Common myeloid progenitor, CD34-positive (primary cell): Measurements from ENCODE around the gene TRABD.
A peak's percentile ranks its signal among the peaks of the same experiment; 100 is the strongest.

Experiments
- CTCF ChIA-PET: fragments of 350-600 bp; sonication (Branson Sonifier 250); formaldehyde crosslinking; loops from one replicate; lab custom pipeline; 2021; ENCODE audit warnings: antibody characterized with exemption; lab: Charles Lee
- POLR2A ChIA-PET: fragments of 350-600 bp; sonication (Branson Sonifier 250); formaldehyde crosslinking; loops from one replicate; lab custom pipeline; 2021; ENCODE audit warnings: antibody characterized with exemption; lab: Charles Lee
- DNase-seq, 3 donors: peaks; one replicate each; pipeline versions ENCODE4 v3.0.0 to v3.0.0-alpha.2; 2013
- H3K27ac ChIP-seq, 2 experiments: 1 replicate in 1 of 2; 2 replicates in 1 of 2; pipeline ENCODE4 v1.7.0; 2013; ENCODE audit warnings: inconsistent platforms in 2 of 2, low read length in 2 of 2, mild to moderate bottlenecking in 2 of 2, low read depth in 1 of 2, moderate library complexity in 1 of 2; ENCODE audit not compliant: severe bottlenecking in 2 of 2, insufficient read depth in 1 of 2, poor library complexity in 1 of 2
- H3K27me3 ChIP-seq, 5 experiments: replicated peaks in 2 of 5; 1 replicate in 3 of 5; 2 replicates in 2 of 5; pipeline versions ENCODE4 v1.6.1 to v1.7.0; 2013; ENCODE audit warnings: low read length in 4 of 5, mild to moderate bottlenecking in 2 of 5, moderate library complexity in 2 of 5, inconsistent platforms in 1 of 5; ENCODE audit not compliant: insufficient read depth in 5 of 5, control insufficient read depth in 4 of 5
- H3K36me3 ChIP-seq, 4 experiments: 1 replicate in 2 of 4; 2 replicates in 2 of 4; pipeline versions ENCODE4 v1.6.1 to v1.7.0; 2013; ENCODE audit warnings: low read length in 3 of 4, control low read depth in 1 of 4, mild to moderate bottlenecking in 1 of 4; ENCODE audit not compliant: control insufficient read depth in 4 of 4, insufficient read depth in 4 of 4
- H3K4me1 ChIP-seq, 4 experiments: 1 replicate in 3 of 4; 2 replicates in 1 of 4; pipeline versions ENCODE4 v1.6.1 to v1.7.1; 2013; ENCODE audit warnings: low read length in 3 of 4, mild to moderate bottlenecking in 3 of 4, control low read depth in 1 of 4, inconsistent platforms in 1 of 4, moderate library complexity in 1 of 4; ENCODE audit not compliant: control insufficient read depth in 4 of 4, insufficient read depth in 4 of 4; ENCODE audit errors: control extremely low read depth in 1 of 4
- H3K4me3 ChIP-seq, 7 experiments: 1 replicate in 4 of 7; 2 replicates in 3 of 7; pipeline versions ENCODE4 v1.5.1 to v1.7.0; 2013; ENCODE audit warnings: mild to moderate bottlenecking in 7 of 7, low read length in 6 of 7, moderate library complexity in 6 of 7, inconsistent platforms in 2 of 7, low read depth in 2 of 7, control low read depth in 1 of 7; ENCODE audit not compliant: insufficient read depth in 4 of 7, control insufficient read depth in 1 of 7; ENCODE audit errors: extremely low read depth in 1 of 7
- H3K9me3 ChIP-seq, 5 experiments: 1 replicate in 4 of 5; 2 replicates in 1 of 5; pipeline versions ENCODE4 v1.6.1 to v1.7.1; 2013; ENCODE audit warnings: low read length in 4 of 5, mild to moderate bottlenecking in 2 of 5, inconsistent platforms in 1 of 5, low read depth in 1 of 5, moderate library complexity in 1 of 5; ENCODE audit not compliant: control insufficient read depth in 4 of 5, insufficient read depth in 2 of 5; ENCODE audit errors: control extremely low read depth in 1 of 5
- whole genome bisulfite sequencing: methylation state at CpG from one replicate; pipeline ENCODE4 v1.1.5; 2013; ENCODE audit not compliant: insufficient coverage; 5-methylcytosine and 5-hydroxymethylcytosine counted together

Gene TRABD

DNA sequence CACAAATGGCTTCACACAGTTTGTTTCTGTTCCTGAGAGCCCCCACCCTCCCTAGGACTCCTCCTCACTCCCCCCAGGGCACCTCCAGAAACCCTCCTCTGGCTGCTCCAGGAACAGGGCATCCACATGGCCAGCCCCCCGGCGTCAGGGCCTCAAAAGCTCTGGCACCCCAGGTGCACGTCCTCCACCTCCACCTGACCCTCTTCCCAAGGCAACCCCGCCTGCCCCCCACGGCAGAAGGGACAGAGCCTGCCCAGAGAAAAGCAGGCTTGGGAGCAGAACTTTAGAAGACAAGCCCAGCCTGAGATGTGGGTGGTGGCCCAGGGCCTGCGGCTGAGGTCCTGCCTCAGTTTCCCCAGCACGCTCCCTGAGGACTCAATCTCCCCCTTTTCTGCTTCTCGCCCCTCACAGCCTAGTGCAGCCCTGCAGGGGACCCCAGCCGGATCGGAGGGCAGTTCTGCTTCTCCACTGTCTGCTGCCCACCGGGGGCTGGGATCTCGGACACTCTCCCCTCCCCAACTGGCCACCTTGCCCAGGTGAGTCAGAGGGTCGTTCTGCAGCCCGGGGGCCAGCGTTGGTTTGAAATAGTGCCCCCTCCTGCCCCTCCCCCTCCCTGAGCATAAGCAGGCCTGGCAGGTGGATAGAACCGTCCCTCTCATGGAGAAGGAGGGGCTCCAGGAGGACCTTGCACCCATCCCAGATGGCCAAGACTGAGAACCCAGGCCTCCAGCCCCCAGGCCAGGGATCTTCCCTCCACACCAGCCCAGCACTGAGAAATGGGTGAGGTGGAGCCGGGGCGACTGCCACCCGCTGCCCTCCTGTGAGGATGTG is 2.4 kb upstream of the TRABD start:
- H3K4me3 ChIP-seq: no peak overlapping the region
- DNase-seq: no peak
- H3K36me3 ChIP-seq: peaks cover 0 to 2% (median 0%) of the 10 kb centered on the region in 4 experiments
- peaks cover 0 to 61% (median 48%) of the 10 kb centered on the region in 4 experiments for H3K4me1 ChIP-seq
- WGBS: 94% methylated on average over 12 of the region's 19 CpGs
- POLR2A ChIA-PET: interaction anchor here (1.1 to 1.9 kb wide), 2 partner anchors 10 to 13 kb away, joined by 3 to 7 read pairs; partner anchors contain the start of gene PANX2
- H3K9me3 ChIP-seq: no peaks in the 10 kb centered on the region
- H3K27ac ChIP-seq: no peak overlapping the region
- CTCF ChIA-PET: interaction anchor here (1.0 kb wide), 1 partner anchor 23 kb away, joined by 4 read pairs; no protein-coding TSS in a partner anchor
- H3K27me3 ChIP-seq: peaks cover 0 to 6% (median 0%) of the 10 kb centered on the region in 5 experiments

DNA sequence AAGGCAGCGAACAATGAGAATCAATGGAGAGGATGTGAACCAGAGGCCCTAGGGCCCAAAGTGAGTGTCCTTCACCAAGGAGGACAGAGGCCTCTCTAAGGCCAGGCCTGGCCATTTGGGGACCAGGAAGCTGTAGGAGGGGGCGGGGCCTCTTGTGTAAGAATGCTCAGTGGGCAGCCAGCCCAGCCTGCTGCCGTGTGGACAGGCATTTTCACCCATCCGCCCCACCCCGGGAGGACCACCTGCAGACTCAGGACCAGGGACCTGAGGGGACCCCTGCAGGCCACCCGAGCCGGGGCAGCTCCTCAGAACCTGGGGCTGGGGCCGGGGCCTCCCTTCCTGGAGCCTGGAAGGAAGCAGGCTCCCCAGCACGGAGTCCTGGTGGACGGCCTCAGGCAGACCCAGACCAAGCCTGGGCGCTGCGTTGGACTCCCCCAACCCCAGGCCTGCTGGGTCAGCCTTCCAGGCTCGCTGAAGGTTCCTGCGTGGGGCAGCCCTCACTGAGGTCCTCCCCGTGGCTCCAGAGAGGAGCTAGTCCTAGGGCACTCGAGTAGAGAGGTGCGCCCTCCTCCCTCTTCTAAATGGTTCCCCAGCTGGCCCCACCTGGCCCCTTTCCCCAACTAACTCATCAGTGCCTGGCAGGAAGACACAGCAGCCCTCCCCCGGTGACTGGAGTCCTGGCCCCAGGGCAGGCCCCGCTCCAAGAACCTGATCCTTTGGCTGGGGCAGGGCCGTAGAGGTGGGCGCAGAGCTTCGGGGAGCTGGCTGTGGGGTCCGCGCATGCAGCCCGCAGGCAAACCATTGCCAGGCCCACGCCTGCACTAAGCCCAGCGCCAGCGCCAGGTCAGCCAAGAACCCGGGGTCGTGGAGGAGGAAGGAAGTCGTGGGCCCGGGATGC is 1.5 kb upstream of the TRABD start:
- no peak overlapping the region for H3K27ac ChIP-seq
- peak overlapping the region in 4 of 7 experiments; percentile 4 to 72 (median 66) for H3K4me3 ChIP-seq
- CTCF ChIA-PET: interaction anchor here (0.8 to 0.9 kb wide), 2 partner anchors 32 to 34 kb away, joined by 3 read pairs; no protein-coding TSS in a partner anchor
- no peak for DNase-seq
- H3K9me3 ChIP-seq: no peaks in the 10 kb centered on the region
- 49% methylated on average over 27 of the region's 32 CpGs for WGBS
- H3K36me3 ChIP-seq: peaks cover 0 to 8% (median 1%) of the 10 kb centered on the region in 4 experiments
- peaks cover 0 to 6% (median 0%) of the 10 kb centered on the region in 5 experiments for H3K27me3 ChIP-seq
- POLR2A ChIA-PET: interaction anchor here (1.1 to 1.9 kb wide), 3 partner anchors 11 to 22 kb away, joined by 3 to 7 read pairs (median 4); partner anchors contain the start of gene PANX2
- H3K4me1 ChIP-seq: peaks cover 0 to 62% (median 55%) of the 10 kb centered on the region in 4 experiments

DNA sequence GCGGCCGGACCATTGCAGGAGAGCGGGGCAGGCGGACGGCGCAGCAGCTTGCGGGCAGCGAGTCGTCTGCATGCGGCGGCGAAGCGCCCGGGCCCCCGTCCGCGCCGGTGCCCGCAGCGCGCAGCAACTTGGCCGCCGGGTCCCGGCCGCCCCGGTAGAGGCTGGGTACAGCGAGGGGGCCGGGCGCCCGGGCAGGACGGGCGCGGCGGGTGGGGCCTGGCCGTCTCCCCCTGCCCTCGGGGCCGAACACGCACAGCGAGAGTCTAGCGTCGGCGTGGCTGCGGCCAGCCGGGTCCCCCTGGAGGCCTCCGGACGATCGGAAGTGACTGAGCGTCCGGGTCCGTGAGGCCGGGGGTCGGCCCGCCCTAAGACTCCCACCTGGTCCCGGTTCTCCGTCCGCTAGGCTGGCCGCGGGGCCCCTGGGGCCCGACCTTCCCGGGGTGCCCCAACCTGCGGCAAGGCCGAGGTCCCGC is 775 bp upstream of the TRABD start:
- peak overlapping the region in 1 of 2 experiments; percentile 58 for H3K27ac ChIP-seq
- no peaks in the 10 kb centered on the region for H3K9me3 ChIP-seq
- H3K27me3 ChIP-seq: peaks cover 0 to 6% (median 0%) of the 10 kb centered on the region in 5 experiments
- ChIA-PET CTCF (interaction anchor here (0.8 to 0.9 kb wide), 2 partner anchors 33 to 35 kb away, joined by 3 read pairs; no protein-coding TSS in a partner anchor), POLR2A (interaction anchor here (1.1 to 1.9 kb wide), 3 partner anchors 12 to 21 kb away, joined by 3 to 7 read pairs (median 4); partner anchors contain the start of gene PANX2)
- 3% methylated on average over 52 of the region's 63 CpGs for WGBS
- DNase-seq: no peak
- H3K4me3 ChIP-seq: peak overlapping the region; percentile 9 to 72 (median 49)
- peaks cover 0 to 62% (median 56%) of the 10 kb centered on the region in 4 experiments for H3K4me1 ChIP-seq
- peaks cover 0 to 9% (median 1%) of the 10 kb centered on the region in 4 experiments for H3K36me3 ChIP-seq

DNA sequence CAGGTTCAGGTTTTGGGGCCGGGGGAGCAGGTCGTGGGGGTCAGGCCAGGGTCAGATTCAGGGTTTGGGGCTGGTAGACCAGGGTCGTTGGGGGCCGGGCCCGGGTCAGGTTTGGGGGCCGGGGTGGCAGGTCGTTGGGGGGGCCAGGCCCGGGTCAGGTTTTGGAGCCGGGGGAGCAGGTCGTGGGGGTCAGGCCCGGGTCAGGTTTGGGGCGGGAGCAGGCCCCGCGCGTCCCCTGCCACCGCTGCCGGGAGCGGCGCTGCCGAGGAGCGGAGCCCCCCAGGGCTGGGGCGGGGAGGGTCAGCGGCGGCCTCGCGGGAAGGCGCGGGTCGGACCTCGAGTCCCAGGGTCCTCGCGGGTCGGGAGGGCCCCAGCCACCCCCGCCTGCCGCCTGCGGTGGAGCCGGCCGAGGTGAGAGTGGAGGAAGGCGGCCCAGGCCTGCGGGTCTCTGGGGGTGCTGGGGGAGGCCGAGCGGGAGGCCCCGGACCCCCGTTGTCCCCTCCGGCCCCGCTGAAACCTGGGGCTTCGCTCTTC is 535 bp downstream of the TRABD start:
- Histone ChIP-seq H3K27ac (peak overlapping the region in 1 of 2 experiments; percentile 71), H3K36me3 (peaks cover 0 to 9% (median 1%) of the 10 kb centered on the region in 4 experiments), H3K27me3 (peaks cover 0 to 6% (median 0%) of the 10 kb centered on the region in 5 experiments), H3K9me3 (no peaks in the 10 kb centered on the region), H3K4me3 (peak overlapping the region; percentile 35 to 73 (median 65)), H3K4me1 (peaks cover 0 to 67% (median 63%) of the 10 kb centered on the region in 4 experiments)
- CTCF ChIA-PET: no interaction called here
- DNase-seq: no peak
- POLR2A ChIA-PET: no interaction called here
- WGBS: 2% methylated on average over 26 of the region's 47 CpGs

DNA sequence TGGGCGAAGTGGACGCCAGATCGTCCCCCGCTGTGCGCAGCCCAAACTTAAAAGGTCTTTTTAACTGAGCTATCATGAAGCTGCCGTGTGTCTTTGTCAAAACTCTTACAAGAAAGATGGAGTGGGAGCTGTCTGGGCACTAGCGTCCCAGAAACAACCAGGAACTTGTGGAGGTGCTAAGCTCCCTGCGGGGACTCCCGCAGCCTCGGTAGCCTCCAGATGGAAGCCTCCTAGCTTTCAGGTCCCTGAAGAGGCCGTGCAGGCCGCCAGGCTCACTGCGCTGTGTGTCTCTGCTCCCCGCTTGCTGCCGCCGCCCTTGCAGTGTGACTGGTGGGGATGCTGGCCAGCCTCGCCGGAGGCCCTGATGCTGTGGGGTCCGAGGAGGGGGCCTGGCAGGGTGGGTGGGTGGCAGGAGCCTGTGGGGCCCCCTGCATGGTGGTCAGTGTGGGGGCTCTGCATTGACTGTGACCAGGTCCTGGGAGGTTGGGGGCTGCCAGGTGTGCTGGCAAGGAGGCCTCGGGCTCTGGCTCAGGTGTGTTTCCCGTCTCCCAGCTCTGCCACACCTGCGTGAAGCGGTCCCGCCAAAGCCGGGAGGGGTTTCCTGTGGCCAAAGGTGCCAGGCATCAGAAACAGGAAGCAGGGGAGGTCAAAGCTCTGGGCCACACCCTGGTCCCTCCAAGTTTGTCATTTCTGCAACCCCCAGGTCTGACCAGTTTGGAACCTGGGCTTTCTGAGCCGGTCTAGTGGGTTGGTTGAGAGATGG is 1.2 kb downstream of the TRABD start:
- WGBS: 54% methylated on average over 23 of the region's 26 CpGs
- Histone ChIP-seq H3K4me1 (peaks cover 0 to 72% (median 70%) of the 10 kb centered on the region in 4 experiments), H3K36me3 (peaks cover 0 to 9% (median 1%) of the 10 kb centered on the region in 4 experiments), H3K4me3 (peak overlapping the region in 6 of 7 experiments; percentile 56 to 73 (median 66)), H3K27ac (peak overlapping the region in 1 of 2 experiments; percentile 71), H3K9me3 (no peaks in the 10 kb centered on the region), H3K27me3 (peaks cover 0 to 6% (median 0%) of the 10 kb centered on the region in 5 experiments)
- CTCF ChIA-PET: no interaction called here
- POLR2A ChIA-PET: no interaction called here
- no peak for DNase-seq

DNA sequence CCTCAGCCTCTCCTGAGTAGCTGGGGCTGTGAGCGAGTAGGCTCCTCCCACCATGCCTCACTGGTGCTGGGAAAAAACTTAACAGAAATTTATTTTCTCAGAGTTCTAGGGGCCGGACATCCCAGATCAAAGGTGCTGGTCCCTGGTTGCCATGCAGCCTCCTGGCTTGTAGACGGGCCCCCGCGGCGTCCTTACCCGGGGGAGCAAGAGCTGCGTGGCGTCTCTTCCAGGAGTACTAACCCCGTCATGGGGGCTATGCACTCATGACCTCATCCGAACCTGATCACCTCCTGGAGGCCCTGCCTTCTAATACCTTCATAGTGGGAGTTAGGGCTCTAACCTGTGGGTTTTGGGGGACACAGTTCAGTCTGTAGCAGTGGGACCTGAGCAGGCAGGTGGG is 2.6 kb downstream of the TRABD start:
- WGBS: 98% methylated on average over 9 of the region's 11 CpGs
- peaks cover 0 to 14% (median 1%) of the 10 kb centered on the region in 4 experiments for H3K36me3 ChIP-seq
- DNase-seq: no peak
- no peaks in the 10 kb centered on the region for H3K9me3 ChIP-seq
- ChIA-PET CTCF (no interaction called here), POLR2A (no interaction called here)
- H3K27me3 ChIP-seq: peaks cover 0 to 6% (median 0%) of the 10 kb centered on the region in 5 experiments
- H3K4me3 ChIP-seq: no peak overlapping the region
- H3K4me1 ChIP-seq: peaks cover 0 to 86% (median 84%) of the 10 kb centered on the region in 4 experiments
- no peak overlapping the region for H3K27ac ChIP-seq
